Activated T-cell treated with anti-CD3 and anti-CD28 coated beads, Interleukin-2, amount 50 U/mL, for 24 hours (primary cell): ENCODE data around the gene PCDHGC4.
A peak's percentile ranks its signal among the peaks of the same experiment; 100 is the strongest.

Experiments used
- DNase-seq: peaks from one replicate; pipeline ENCODE4 v3.0.0-alpha.2; 2020
- H3K27ac Mint-ChIP-seq: 2 replicates; pipeline ENCODE4 v1.8.0; 2020; ENCODE audit warnings: mild to moderate bottlenecking, mixed read lengths
- H3K27me3 Mint-ChIP-seq: 2 replicates; pipeline ENCODE4 v1.8.0; 2020; ENCODE audit warnings: mixed read lengths
- H3K36me3 Mint-ChIP-seq: 2 replicates; pipeline ENCODE4 v1.8.0; 2020; ENCODE audit warnings: low read depth, mixed read lengths
- H3K4me1 Mint-ChIP-seq: 2 replicates; pipeline ENCODE4 v1.8.0; 2020; ENCODE audit warnings: low read depth, mixed read lengths
- H3K4me3 Mint-ChIP-seq: 2 replicates; pipeline ENCODE4 v1.8.0; 2020; ENCODE audit warnings: mild to moderate bottlenecking, moderate library complexity, mixed read lengths
- H3K9me3 Mint-ChIP-seq: 2 replicates; pipeline ENCODE4 v1.8.0; 2020; ENCODE audit warnings: mixed read lengths

PCDHGC4 gene

GRCh38 chr5:141484641-141485311 is at the start of gene PCDHGC4:
PCDHGC4 (plus strand) TSS chr5:141485030; CDS start chr5:141485174, 144 bp downstream.
- peak within 1 kb of the TSS; percentile 58 for H3K4me3 Mint-ChIP-seq
- H3K9me3 Mint-ChIP-seq: no peaks in the 10 kb centered on the region
- H3K36me3 Mint-ChIP-seq: no peaks in the 10 kb centered on the region
- H3K4me1 Mint-ChIP-seq: peaks cover 11% of the 10 kb centered on the region
- DNase-seq: no peak
- H3K27me3 Mint-ChIP-seq: peaks cover 96% of the 10 kb centered on the region
- H3K27ac Mint-ChIP-seq: no peak within 1 kb of the TSS

- peaks cover 65% of the 10 kb centered on the region for H3K27me3 Mint-ChIP-seq
- H3K4me1 Mint-ChIP-seq: no peaks in the 10 kb centered on the region
- no peak for DNase-seq
- H3K9me3 Mint-ChIP-seq: peaks cover 6% of the 10 kb centered on the region
- peaks cover 2% of the 10 kb centered on the region for H3K36me3 Mint-ChIP-seq
- H3K4me3 Mint-ChIP-seq: no peak overlapping the region
- no peak overlapping the region for H3K27ac Mint-ChIP-seq
Observed at GRCh38 chr5:141437221-141437620, 47.6 kb upstream of the PCDHGC4 start.

GRCh38 chr5:141439411-141440141 is 45.3 kb upstream of the PCDHGC4 start:
- no peak overlapping the region for H3K27ac Mint-ChIP-seq
- H3K36me3 Mint-ChIP-seq: no peaks in the 10 kb centered on the region
- H3K27me3 Mint-ChIP-seq: peaks cover 48% of the 10 kb centered on the region
- peaks cover 3% of the 10 kb centered on the region for H3K9me3 Mint-ChIP-seq
- DNase-seq: no peak
- no peak overlapping the region for H3K4me3 Mint-ChIP-seq
- no peaks in the 10 kb centered on the region for H3K4me1 Mint-ChIP-seq

- H3K9me3 Mint-ChIP-seq: peaks cover 3% of the 10 kb centered on the region
- DNase-seq: no peak
- H3K4me3 Mint-ChIP-seq: no peak overlapping the region
- H3K36me3 Mint-ChIP-seq: no peaks in the 10 kb centered on the region
- no peak overlapping the region for H3K27ac Mint-ChIP-seq
- peaks cover 44% of the 10 kb centered on the region for H3K27me3 Mint-ChIP-seq
- H3K4me1 Mint-ChIP-seq: no peaks in the 10 kb centered on the region
Observed at GRCh38 chr5:141440341-141440740, 44.5 kb upstream of the PCDHGC4 start.

GRCh38 chr5:141441571-141442170 is 43.2 kb upstream of the PCDHGC4 start:
- H3K9me3 Mint-ChIP-seq: peaks cover 3% of the 10 kb centered on the region
- no peak overlapping the region for H3K27ac Mint-ChIP-seq

GRCh38 chr5:141465351-141465750 is 19.5 kb upstream of the PCDHGC4 start:
- no peak for DNase-seq
- no peaks in the 10 kb centered on the region for H3K36me3 Mint-ChIP-seq
- no peak overlapping the region for H3K27ac Mint-ChIP-seq
- peaks cover 24% of the 10 kb centered on the region for H3K27me3 Mint-ChIP-seq
- no peak overlapping the region for H3K4me3 Mint-ChIP-seq
- no peaks in the 10 kb centered on the region for H3K4me1 Mint-ChIP-seq
- H3K9me3 Mint-ChIP-seq: peaks cover 3% of the 10 kb centered on the region

More at GRCh38 chr5:141441571-141442170, 43.2 kb upstream of the PCDHGC4 start:
- H3K27me3 Mint-ChIP-seq: peaks cover 36% of the 10 kb centered on the region
- no peak for DNase-seq
- no peak overlapping the region for H3K4me3 Mint-ChIP-seq
- no peaks in the 10 kb centered on the region for H3K36me3 Mint-ChIP-seq
- H3K4me1 Mint-ChIP-seq: no peaks in the 10 kb centered on the region

GRCh38 chr5:141475625-141476131 is 9.2 kb upstream of the PCDHGC4 start, which contains the start of gene PCDHGC3:
PCDHGC3 (plus strand) TSS chr5:141475966; CDS start chr5:141476117, 151 bp downstream.
- H3K36me3 Mint-ChIP-seq: no peaks in the 10 kb centered on the region
- H3K27me3 Mint-ChIP-seq: peaks cover 65% of the 10 kb centered on the region
- peak within 1 kb of the TSS; percentile 81 for H3K4me3 Mint-ChIP-seq
- peaks cover 28% of the 10 kb centered on the region for H3K4me1 Mint-ChIP-seq
- peak; percentile 70 for DNase-seq
- H3K9me3 Mint-ChIP-seq: no peaks in the 10 kb centered on the region
- H3K27ac Mint-ChIP-seq: no peak within 1 kb of the TSS

- Mint-ChIP-seq H3K9me3 (no peaks in the 10 kb centered on the region), H3K27me3 (peaks cover 70% of the 10 kb centered on the region), H3K4me3 (peak overlapping the region; percentile 81), H3K36me3 (no peaks in the 10 kb centered on the region), H3K27ac (no peak overlapping the region), H3K4me1 (peaks cover 28% of the 10 kb centered on the region)
- no peak for DNase-seq
Observed at GRCh38 chr5:141476132-141476911, 8.5 kb upstream of the PCDHGC4 start.

GRCh38 chr5:141477044-141477575 is 7.7 kb upstream of the PCDHGC4 start:
- no peaks in the 10 kb centered on the region for H3K9me3 Mint-ChIP-seq
- H3K27ac Mint-ChIP-seq: no peak overlapping the region
- H3K27me3 Mint-ChIP-seq: peaks cover 73% of the 10 kb centered on the region

GRCh38 chr5:141477815-141478214 is 7.0 kb upstream of the PCDHGC4 start:
- no peaks in the 10 kb centered on the region for H3K9me3 Mint-ChIP-seq
- H3K36me3 Mint-ChIP-seq: no peaks in the 10 kb centered on the region
- peaks cover 80% of the 10 kb centered on the region for H3K27me3 Mint-ChIP-seq
- H3K4me3 Mint-ChIP-seq: no peak overlapping the region
- H3K27ac Mint-ChIP-seq: no peak overlapping the region
- DNase-seq: no peak
- peaks cover 28% of the 10 kb centered on the region for H3K4me1 Mint-ChIP-seq

More at GRCh38 chr5:141477044-141477575, 7.7 kb upstream of the PCDHGC4 start:
- peak overlapping the region; percentile 81 for H3K4me3 Mint-ChIP-seq
- H3K4me1 Mint-ChIP-seq: peaks cover 28% of the 10 kb centered on the region
- no peak for DNase-seq
- H3K36me3 Mint-ChIP-seq: no peaks in the 10 kb centered on the region

GRCh38 chr5:141478321-141478945 is 6.4 kb upstream of the PCDHGC4 start:
- Mint-ChIP-seq H3K36me3 (no peaks in the 10 kb centered on the region), H3K27me3 (peaks cover 86% of the 10 kb centered on the region), H3K27ac (no peak overlapping the region), H3K4me3 (no peak overlapping the region), H3K9me3 (no peaks in the 10 kb centered on the region), H3K4me1 (peaks cover 28% of the 10 kb centered on the region)
- DNase-seq: no peak

- Mint-ChIP-seq H3K4me1 (peaks cover 31% of the 10 kb centered on the region), H3K27me3 (peaks cover 95% of the 10 kb centered on the region), H3K36me3 (no peaks in the 10 kb centered on the region), H3K27ac (no peak overlapping the region), H3K9me3 (no peaks in the 10 kb centered on the region), H3K4me3 (no peak overlapping the region)
- no peak for DNase-seq
Observed at GRCh38 chr5:141479776-141480175, 5.1 kb upstream of the PCDHGC4 start.

- DNase-seq: no peak
- H3K4me1 Mint-ChIP-seq: peaks cover 11% of the 10 kb centered on the region
Observed at GRCh38 chr5:141483902-141484301, 928 bp upstream of the PCDHGC4 start.

More at GRCh38 chr5:141483902-141484301, 928 bp upstream of the PCDHGC4 start:
- no peaks in the 10 kb centered on the region for H3K9me3 Mint-ChIP-seq
- peaks cover 94% of the 10 kb centered on the region for H3K27me3 Mint-ChIP-seq
- no peaks in the 10 kb centered on the region for H3K36me3 Mint-ChIP-seq
- no peak overlapping the region for H3K4me3 Mint-ChIP-seq
- H3K27ac Mint-ChIP-seq: no peak overlapping the region
